HepG2 (cell line): Measurements from ENCODE around the gene SEPTIN10. TPM values are rescaled to one million over a fixed set of nuclear protein-coding genes. Genes with fewer than 3 reads are reported as not detected.

Source experiments
- ATAC-seq: fragments of 200-7000 bp; cut with Tn5 transposase; 3 replicates; pipeline ENCODE4 v1.9.1; 2020; ENCODE audit warnings: mild to moderate bottlenecking, moderate library complexity
- BruUV-seq: library from RNA; stranded (reverse); fragments of 400-500 nt; replicated peaks from 2 replicates; lab custom pipeline; 2021; lab: Mats Ljungman, UMichigan
- CTCF ChIA-PET: fragments of 300-600 bp; formaldehyde crosslinking; extraction: SDS; loops from one replicate; lab custom pipeline; 2021; ENCODE audit warnings: low total read pairs, inconsistent platforms, low intra/inter-chr PET ratio; lab: Yijun Ruan, JAX
- POLR2A ChIA-PET: fragments of 350-600 bp; sonication (Branson Sonifier 250); formaldehyde crosslinking; loops from one replicate; lab custom pipeline; 2020; ENCODE audit warnings: antibody characterized with exemption, inconsistent platforms; lab: Yijun Ruan, JAX
- DNase-seq: peaks from one replicate; pipeline ENCODE4 v3.0.0-alpha.2; 2015; ENCODE audit warnings: low spot score
- FAIRE-seq: peaks from 3 replicates; lab custom pipeline; 2011; peaks lifted over from hg19 to GRCh38; lab: Jason Lieb, UNC
- H2AFZ ChIP-seq: one replicate; pipeline ENCODE4 v1.6.1; 2011; ENCODE audit warnings: low read length, inconsistent platforms
- H3K27ac ChIP-seq: fragments of 300-600 bp; 3 replicates; pipeline ENCODE4 v1.8.0; 2011; ENCODE audit warnings: mixed run types, mild to moderate bottlenecking, mixed read lengths, low read length, inconsistent platforms; ENCODE audit not compliant: insufficient read depth; ENCODE audit errors: extremely low read length
- H3K27me3 ChIP-seq, 2 experiments: fragments of 200-600 bp in 1 of 2; 2 replicates in 1 of 2; 3 replicates in 1 of 2; pipeline versions ENCODE4 v1.6.0 to v1.8.0; 2011; ENCODE audit warnings: low read length in 2 of 2, mild to moderate bottlenecking in 2 of 2, moderate library complexity in 2 of 2, inconsistent platforms in 1 of 2; ENCODE audit not compliant: insufficient read depth in 2 of 2, control insufficient read depth in 1 of 2
- H3K36me3 ChIP-seq, 2 experiments: fragments of 200-600 bp in 1 of 2; replicated peaks in 1 of 2; 2 replicates in 1 of 2; 3 replicates in 1 of 2; pipeline versions ENCODE4 v1.5.1 to v1.8.0; 2011; ENCODE audit warnings: low read length in 2 of 2, inconsistent platforms in 1 of 2; ENCODE audit not compliant: insufficient read depth in 2 of 2, control insufficient read depth in 1 of 2
- H3K4me1 ChIP-seq: 2 replicates; pipeline ENCODE4 v1.5.1; 2012; ENCODE audit warnings: low read length, inconsistent platforms; ENCODE audit not compliant: insufficient read depth
- H3K4me2 ChIP-seq: 2 replicates; pipeline ENCODE4 v1.6.0; 2011; ENCODE audit warnings: low read depth, low read length, inconsistent platforms
- H3K4me3 ChIP-seq, 3 experiments: fragments of 200-600 bp in 1 of 3; sonication (generic), shearing (Covaris generic) in 1 of 3; replicated peaks in 1 of 3; 2 replicates each; pipeline ENCODE4 v1.5.1; 2011 to 2016; ENCODE audit warnings: low read length in 3 of 3, inconsistent platforms in 2 of 3, low read depth in 2 of 3, mild to moderate bottlenecking in 2 of 3, control low read depth in 1 of 3, mixed read lengths in 1 of 3; ENCODE audit not compliant: insufficient read depth in 1 of 3
- H3K79me2 ChIP-seq: one replicate; pipeline ENCODE4 v1.6.1; 2011; ENCODE audit warnings: low read length, inconsistent platforms; ENCODE audit not compliant: insufficient read depth
- H3K9ac ChIP-seq: 2 replicates; pipeline ENCODE4 v1.6.0; 2011; ENCODE audit warnings: mild to moderate bottlenecking, low read depth, low read length, inconsistent platforms; ENCODE audit not compliant: insufficient read depth
- H3K9me3 ChIP-seq: 2 replicates; pipeline ENCODE4 v1.5.1; 2012; ENCODE audit warnings: mild to moderate bottlenecking, low read length
- H4K20me1 ChIP-seq: 2 replicates; pipeline ENCODE4 v1.6.0; 2011; ENCODE audit warnings: inconsistent platforms, mild to moderate bottlenecking, low read length, moderate library complexity; ENCODE audit not compliant: insufficient read depth
- CERS6 ChIP-seq: sonication (generic); formaldehyde crosslinking; IDR thresholded peaks from 2 replicates; pipeline ENCODE4 v1.5.0; 2020; ENCODE audit warnings: missing genetic modification reagents
- CREB3 ChIP-seq: sonication (generic); formaldehyde crosslinking; IDR thresholded peaks from 2 replicates; pipeline ENCODE4 v1.5.0; 2020; ENCODE audit warnings: missing genetic modification reagents
- CSRNP1 ChIP-seq: sonication (generic); formaldehyde crosslinking; IDR thresholded peaks from 2 replicates; pipeline ENCODE4 v1.8.1; 2023; ENCODE audit warnings: mild to moderate bottlenecking, missing genetic modification reagents
- TGIF2 ChIP-seq: IDR thresholded peaks from 2 replicates; pipeline ENCODE4 v1.6.1; 2016; ENCODE audit warnings: control low read depth, missing compliant biosample characterization
- ZMYM4 ChIP-seq: sonication (generic); formaldehyde crosslinking; IDR thresholded peaks from 2 replicates; pipeline ENCODE4 v1.8.1; 2023; ENCODE audit warnings: mild to moderate bottlenecking, missing genetic modification reagents
- ZNF260 ChIP-seq: sonication (generic); formaldehyde crosslinking; IDR thresholded peaks from 2 replicates; pipeline ENCODE4 v1.4.0; 2020; ENCODE audit warnings: missing genetic modification reagents, low read depth, mild to moderate bottlenecking, borderline replicate concordance
- ZNF891 ChIP-seq: sonication (generic); formaldehyde crosslinking; IDR thresholded peaks from 2 replicates; pipeline ENCODE4 v1.5.0; 2020; ENCODE audit warnings: mild to moderate bottlenecking, missing genetic modification reagents
- WGBS: methylation state at CpG from one replicate; pipeline ENCODE4 v1.1.6; 2017; ENCODE audit warnings: low lambda C conversion rate; 5-methylcytosine and 5-hydroxymethylcytosine counted together
- in situ Hi-C: cut with HindIII; loops from 2 replicates; pipeline ENCODE4 v1.10.0; 2017; ENCODE audit warnings: low pct_unique_long_range_greater_than_20kb; ENCODE audit not compliant: extremely low pct_ligation_motif_present
- intact Hi-C: fragments of 100-400 bp; cut with micrococcal nuclease; formaldehyde crosslinking; loops from one replicate; pipeline ENCODE4 v1.10.0; 2022; ENCODE audit not compliant: unreplicated experiment
- polyA plus RNA-seq, 8 experiments: library from polyadenylated mRNA; depleted of rRNA in 3 of 8; stranded (reverse) in 7 of 8; unstranded in 1 of 8; fragments of >200 nt; fragmentation: Illumina TruSeq in 4 of 8; extraction: Trizol in 4 of 8; gene quantifications; 2 replicates each; pipeline versions ENCODE4 v1.2.1 to v1.2.3, GENCODE V29; 2011 to 2016; ENCODE audit warnings: low read depth in 4 of 8, missing spikeins in 1 of 8, mixed read lengths in 1 of 8; ENCODE audit not compliant: insufficient read depth in 1 of 8
- total RNA-seq, 5 experiments: library from RNA; depleted of rRNA; stranded (reverse); fragments of >200 nt; fragmentation: Illumina TruSeq; extraction: Trizol; gene quantifications; 2 replicates each; pipeline ENCODE4 v1.2.3, GENCODE V29; 2016; ENCODE audit warnings: low read depth in 1 of 5

The SEPTIN10 gene
- total and polyA plus RNA-seq, 2 of the 13 experiments (the other 11 are each of a cell fraction or from before 2014, with no cell fraction given) = 45.8 to 67.5 TPM

- DNase-seq = no peak
Observed at GRCh38 chr2:109563980-109564550, 49.7 kb downstream of the SEPTIN10 start.

GRCh38 chr2:109563288-109563687 is 50.5 kb downstream of the SEPTIN10 start:
- Histone ChIP-seq H3K27ac (no peak overlapping the region), H3K4me3 (no peak overlapping the region), H3K36me3 (peaks cover 18 to 50% of the 10 kb centered on the region in 2 experiments), H3K79me2 (no peaks in the 10 kb centered on the region), H3K9me3 (no peaks in the 10 kb centered on the region), H3K9ac (no peak overlapping the region), H3K4me1 (peaks cover 12% of the 10 kb centered on the region), H4K20me1 (no peaks in the 10 kb centered on the region), H3K4me2 (no peak overlapping the region), H3K27me3 (no peaks in the 10 kb centered on the region), H2AFZ (no peak overlapping the region)
- BruUV-seq = TSS peak; percentile 15
- in situ Hi-C loops = no loop called here
- intact Hi-C loops = no loop called here
- FAIRE-seq (no peak), DNase-seq (no peak), ATAC-seq (no peak)
- ChIA-PET CTCF (no interaction called here), POLR2A (no interaction called here)
- no peak for TF ChIP-seq CERS6 (CRISPR knock-in tag)
- no peak for TF ChIP-seq CSRNP1 (CRISPR knock-in tag)
- TF ChIP-seq TGIF2 = no peak
- TF ChIP-seq ZNF260 (CRISPR knock-in tag) = no peak
- TF ChIP-seq CREB3 = no peak
- TF ChIP-seq ZNF891 (CRISPR knock-in tag) = no peak
- WGBS = 73% methylated on average over 2 of the region's 2 CpGs

More at GRCh38 chr2:109563980-109564550, 49.7 kb downstream of the SEPTIN10 start:
- peaks cover 18 to 50% of the 10 kb centered on the region in 2 experiments for H3K36me3 ChIP-seq
- intact Hi-C loops (no loop called here), in situ Hi-C loops (no loop called here)
- H3K9me3 ChIP-seq = no peaks in the 10 kb centered on the region
- BruUV-seq = no TSS peak
- H2AFZ ChIP-seq = no peak overlapping the region
- TF ChIP-seq ZMYM4 (CRISPR knock-in tag) = no peak
- H3K4me2 ChIP-seq = no peak overlapping the region
- peaks cover 5% of the 10 kb centered on the region for H3K4me1 ChIP-seq
- H3K27ac ChIP-seq = no peak overlapping the region
- H3K9ac ChIP-seq = no peak overlapping the region
- H3K79me2 ChIP-seq = no peaks in the 10 kb centered on the region
- no peaks in the 10 kb centered on the region for H3K27me3 ChIP-seq
- no peak for ATAC-seq
- POLR2A ChIA-PET = no interaction called here
- no peak overlapping the region for H3K4me3 ChIP-seq
- WGBS = 98% methylated on average over 4 of the region's 4 CpGs
- CTCF ChIA-PET = no interaction called here
- FAIRE-seq = no peak
- H4K20me1 ChIP-seq = no peaks in the 10 kb centered on the region
